ENCODE results near the gene ZNF345. TPM values are rescaled to one million over a fixed set of nuclear protein-coding genes. Genes with fewer than 3 reads are reported as not detected.

ZNF345 gene
- total and polyA plus RNA-seq, 9 of the 15 experiments (the other 6 are each of a cell fraction or from before 2014, with no cell fraction given) = 0.38 to 1.6 (median 0.65) TPM

- Histone ChIP-seq H4K20me1 (replicated peaks; ENCODE audit: control insufficient read depth, insufficient read depth, low read length) (no peaks in the 10 kb centered on the region), H3K36me3 (ENCODE audit: control insufficient read depth, insufficient read depth, low read length) (no peaks in the 10 kb centered on the region), H3K4me2 (ENCODE audit: insufficient read depth, low read length) (no peak overlapping the region), H3K27me3 (ENCODE audit: control insufficient read depth in 2 of 2, insufficient read depth in 2 of 2, low read length in 2 of 2) (no peaks in the 10 kb centered on the region), H2AFZ (ENCODE audit: low read depth, low read length) (no peak overlapping the region), H3K4me3 (no peak overlapping the region), H3K27ac (ENCODE audit: extremely low read depth, low read depth, low read length) (no peak overlapping the region), H3K79me2 (ENCODE audit: control insufficient read depth, insufficient read depth, low read length) (no peaks in the 10 kb centered on the region), H3K4me1 (replicated peaks in 1 of 2; ENCODE audit: control insufficient read depth in 2 of 2, insufficient read depth in 2 of 2, low read length in 2 of 2) (no peaks in the 10 kb centered on the region), H3K9ac (ENCODE audit: insufficient read depth in 1 of 2, low read depth in 2 of 2, low read length in 2 of 2) (no peak overlapping the region), H3K9me1 (ENCODE audit: control insufficient read depth, insufficient read depth, low read length) (no peaks in the 10 kb centered on the region), H3K9me3 (replicated peaks; ENCODE audit: control insufficient read depth, insufficient read depth, low read depth, low read length) (peaks cover 2% of the 10 kb centered on the region; the same call in 1 of the 2 replicates)
- CTCF ChIA-PET (ENCODE audit: low intra/inter-chr PET ratio) = no interaction called here
- intact Hi-C loops (cut with micrococcal nuclease) = no loop called here
- 4% methylated on average over 2 of the region's 2 CpGs for WGBS (ENCODE audit: insufficient coverage, low coverage, missing lambda C conversion rate)
- in situ Hi-C loops (cut with MboI) = no loop called here
- no peak for TF ChIP-seq CREB1 (IDR thresholded peaks at IDR 0.05)
- TF ChIP-seq CREB1 (CRISPR knock-in tag; IDR thresholded peaks at IDR 0.05) = no peak
- TF ChIP-seq SMARCA5 (IDR thresholded peaks at IDR 0.05) = no peak
- no peak for TF ChIP-seq ZNF431 (CRISPR knock-in tag; IDR thresholded peaks at IDR 0.05)
- TF ChIP-seq POLR2G (IDR thresholded peaks at IDR 0.05; ENCODE audit: low read depth, low read length) = no peak
- TF ChIP-seq WHSC1 (IDR thresholded peaks at IDR 0.05; ENCODE audit: low read length) = no peak
- no peak for TF ChIP-seq ZNF592 (IDR thresholded peaks at IDR 0.05)
- no peak for TF ChIP-seq ELF4 (CRISPR knock-in tag; IDR thresholded peaks at IDR 0.05)
- TF ChIP-seq THRB (CRISPR knock-in tag; conservative IDR thresholded peaks at IDR 0.05) = no peak
- TF ChIP-seq TEAD1 (CRISPR knock-in tag; IDR thresholded peaks at IDR 0.05) = no peak
- TF ChIP-seq ATF4 (CRISPR knock-in tag; IDR thresholded peaks at IDR 0.05) = no peak
- ATAC-seq (no peak), DNase-seq (ENCODE audit: extremely low read depth in 1 of 4, low spot score in 3 of 4) (no peak), FAIRE-seq (no peak)
- POLR2A ChIA-PET = no interaction called here
- no TSS peak for BruUV-seq (replicated peaks)
These were observed 44.2 kb downstream of the ZNF345 start for GRCh38 chr19:36894849-36895383.

Data from K562 (cell line).